Neural cell (in vitro differentiated cells): ENCODE data around the gene MRPL9. TPM values are rescaled to one million over a fixed set of nuclear protein-coding genes. Genes with fewer than 3 reads are reported as not detected.

Experiments
- H2AFZ ChIP-seq: fragments of 200-600, 300-800 bp; sonication (generic), shearing (Covaris generic); 2 replicates; pipeline ENCODE4 v1.6.0; 2014; ENCODE audit warnings: low read depth, mild to moderate bottlenecking, antibody characterized with exemption, low read length, moderate library complexity
- H3F3A ChIP-seq: fragments of 200-600 bp; shearing (Covaris generic); 2 replicates; pipeline ENCODE4 v1.6.1; 2016; ENCODE audit warnings: mild to moderate bottlenecking, moderate library complexity, mixed read lengths, antibody characterized with exemption, low read length; ENCODE audit not compliant: insufficient read depth, poor library complexity, severe bottlenecking
- H3K27ac ChIP-seq: fragments of 200-600, 300-800 bp; sonication (generic), shearing (Covaris generic); 2 replicates; pipeline ENCODE4 v1.5.1; 2014; ENCODE audit warnings: mild to moderate bottlenecking, low read length, moderate library complexity
- H3K27me3 ChIP-seq: fragments of 300-800, 200-600 bp; sonication (generic), shearing (Covaris generic); 2 replicates; pipeline ENCODE4 v1.6.0; 2014; ENCODE audit warnings: mild to moderate bottlenecking, low read depth, low read length, moderate library complexity; ENCODE audit not compliant: insufficient read depth
- H3K36me3 ChIP-seq: fragments of 300-800, 200-600 bp; sonication (generic), shearing (Covaris generic); 2 replicates; pipeline ENCODE4 v1.5.1; 2014; ENCODE audit warnings: mild to moderate bottlenecking, antibody characterized with exemption, low read length, moderate library complexity; ENCODE audit not compliant: insufficient read depth
- H3K4me2 ChIP-seq: fragments of 300-800, 200-600 bp; sonication (generic), shearing (Covaris generic); 2 replicates; pipeline ENCODE4 v1.6.0; 2014; ENCODE audit warnings: mild to moderate bottlenecking, low read length
- H3K4me3 ChIP-seq: fragments of 300-800, 200-600 bp; sonication (generic), shearing (Covaris generic); 2 replicates; pipeline ENCODE4 v1.5.1; 2014; ENCODE audit warnings: mild to moderate bottlenecking, low read length, moderate library complexity
- H3K79me2 ChIP-seq: fragments of 200-600 bp; shearing (Covaris generic); replicated peaks from 2 replicates; pipeline ENCODE4 v1.6.0; 2014; ENCODE audit warnings: mild to moderate bottlenecking, low read length, moderate library complexity; ENCODE audit not compliant: insufficient read depth
- H3K9ac ChIP-seq: fragments of 300-800, 200-600 bp; sonication (generic), shearing (Covaris generic); 2 replicates; pipeline ENCODE4 v1.6.1; 2016; ENCODE audit warnings: mild to moderate bottlenecking, low read length, mixed read lengths
- H3K9me2 ChIP-seq: fragments of 200-600 bp; shearing (Covaris generic); 2 replicates; pipeline ENCODE4 v1.6.1; 2016; ENCODE audit warnings: mild to moderate bottlenecking, low read length, mixed read lengths; ENCODE audit not compliant: insufficient read depth
- H3K9me3 ChIP-seq: fragments of 200-600, 300-800 bp; sonication (generic), shearing (Covaris generic); 2 replicates; pipeline ENCODE4 v1.6.1; 2016; ENCODE audit warnings: mild to moderate bottlenecking, mixed run types, low read length, moderate library complexity, mixed read lengths
- H4K20me1 ChIP-seq: fragments of 200-600 bp; shearing (Covaris generic); 2 replicates; pipeline ENCODE4 v1.6.1; 2016; ENCODE audit warnings: mild to moderate bottlenecking, mixed run types; ENCODE audit not compliant: insufficient read depth
- EP300 ChIP-seq: fragments of 450-650 bp; conservative IDR thresholded peaks from 2 replicates; pipeline ENCODE4 v1.6.1; 2014; ENCODE audit warnings: antibody characterized with exemption, mild to moderate bottlenecking, moderate library complexity; ENCODE audit not compliant: poor library complexity, severe bottlenecking
- EZH2 ChIP-seq: fragments of 200-600, 300-800 bp; shearing (Covaris generic), sonication (generic); IDR thresholded peaks from 2 replicates; pipeline ENCODE4 v1.6.1; 2014; ENCODE audit warnings: antibody characterized with exemption, low read length, borderline replicate concordance, mild to moderate bottlenecking; ENCODE audit not compliant: insufficient read depth, poor library complexity, severe bottlenecking
- MXI1 ChIP-seq: fragments of 450-650 bp; conservative IDR thresholded peaks from 2 replicates; pipeline ENCODE4 v1.6.1; 2014; ENCODE audit warnings: antibody characterized with exemption, mild to moderate bottlenecking; ENCODE audit not compliant: poor library complexity, severe bottlenecking
- POLR2AphosphoS5 ChIP-seq: IDR thresholded peaks from 2 replicates; pipeline ENCODE4 v1.6.1; 2012
- RAD21 ChIP-seq: fragments of 450-650 bp; conservative IDR thresholded peaks from 2 replicates; pipeline ENCODE4 v1.6.1; 2014; ENCODE audit warnings: antibody characterized with exemption, mild to moderate bottlenecking, moderate library complexity
- SMC3 ChIP-seq: fragments of 450-650 bp; conservative IDR thresholded peaks from 2 replicates; pipeline ENCODE4 v1.6.1; 2014; ENCODE audit warnings: antibody characterized with exemption, mild to moderate bottlenecking, moderate library complexity; ENCODE audit not compliant: poor library complexity
- TAF1 ChIP-seq: IDR thresholded peaks from 2 replicates; pipeline ENCODE4 v1.6.1; 2012; ENCODE audit warnings: low read depth
- polyA plus RNA-seq: library from polyadenylated mRNA; depleted of rRNA; stranded (reverse); fragments of >200 nt; gene quantifications from 2 replicates; pipeline ENCODE4 v1.2.3, GENCODE V29; 2014
- TF ChIP-seq, protein P1 (sequence below): fragments of 450-650 bp; IDR thresholded peaks from 2 replicates; pipeline ENCODE4 v1.5.1; 2014; ENCODE audit warnings: antibody characterized with exemption, mild to moderate bottlenecking, moderate library complexity; ENCODE audit not compliant: poor library complexity, severe bottlenecking
- TF ChIP-seq, protein P2 (sequence below): IDR thresholded peaks from 2 replicates; pipeline ENCODE4 v1.6.1; 2012; ENCODE audit warnings: borderline replicate concordance

The MRPL9 gene
- polyA plus RNA-seq, 1 donor from 2014 or later, result 134 TPM

DNA sequence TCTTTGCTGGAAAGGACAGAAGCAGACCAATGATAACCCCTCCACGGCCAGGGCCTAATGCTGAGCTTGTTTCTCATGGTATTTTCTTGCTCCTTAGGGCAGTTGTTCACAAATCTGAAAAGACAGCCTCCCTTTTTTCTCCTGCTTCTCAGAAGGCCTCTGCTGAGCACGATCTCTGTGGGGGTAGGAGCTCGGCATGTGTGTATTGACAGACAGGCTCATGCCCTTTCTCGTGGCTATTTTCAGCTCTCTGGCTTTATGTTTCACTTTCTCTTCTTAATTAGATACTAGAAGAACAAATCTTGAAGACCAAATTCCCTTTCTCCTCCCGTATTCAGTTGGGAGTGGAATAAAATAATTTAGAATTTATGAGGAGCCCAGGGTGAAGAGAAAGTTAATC, 42.7 kb downstream of the MRPL9 start:
- Histone ChIP-seq H3K9me2 (no peaks in the 10 kb centered on the region), H3K27ac (peak overlapping the region; percentile 45), H3F3A (no peaks in the 10 kb centered on the region), H4K20me1 (no peaks in the 10 kb centered on the region), H3K36me3 (no peaks in the 10 kb centered on the region), H3K9ac (no peak overlapping the region), H3K9me3 (no peaks in the 10 kb centered on the region), H3K4me2 (no peak overlapping the region), H3K79me2 (peaks cover 16% of the 10 kb centered on the region), H3K4me3 (peak overlapping the region; percentile 81), H2AFZ (peak overlapping the region; percentile 6), H3K27me3 (no peaks in the 10 kb centered on the region)
- no peak for TF ChIP-seq EP300

DNA sequence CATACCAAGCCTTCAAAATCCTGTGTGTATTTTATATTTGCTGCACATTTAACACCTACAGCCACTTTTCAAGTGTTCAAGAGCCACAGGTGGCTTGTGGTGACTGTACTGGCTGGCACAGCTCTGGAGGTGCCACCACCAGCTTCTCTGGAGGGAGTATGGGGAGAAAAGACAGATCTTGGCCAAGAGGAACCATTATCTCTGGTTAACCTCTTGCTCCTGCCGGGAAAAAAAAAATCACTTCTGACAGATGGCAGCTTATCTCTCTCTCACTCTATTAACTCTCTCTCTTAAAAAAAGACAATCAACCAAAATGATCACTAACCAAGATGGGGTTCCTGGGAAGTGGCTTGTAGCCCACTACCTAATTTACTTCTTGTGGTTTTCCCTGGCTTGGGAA, 43.2 kb downstream of the MRPL9 start:
- Histone ChIP-seq H3K36me3 (no peaks in the 10 kb centered on the region), H3K27ac (peak overlapping the region; percentile 45), H3K9me2 (no peaks in the 10 kb centered on the region), H3K27me3 (no peaks in the 10 kb centered on the region), H3K9me3 (no peaks in the 10 kb centered on the region), H4K20me1 (no peaks in the 10 kb centered on the region), H3K79me2 (peaks cover 20% of the 10 kb centered on the region), H3K4me3 (no peak overlapping the region), H2AFZ (no peak overlapping the region), H3F3A (no peaks in the 10 kb centered on the region), H3K4me2 (no peak overlapping the region), H3K9ac (no peak overlapping the region)
- TF ChIP-seq POLR2AphosphoS5 (no peak), EZH2 (no peak), MXI1 (no peak), RAD21 (no peak), TAF1 (no peak)
- TF ChIP-seq, protein P1, sequence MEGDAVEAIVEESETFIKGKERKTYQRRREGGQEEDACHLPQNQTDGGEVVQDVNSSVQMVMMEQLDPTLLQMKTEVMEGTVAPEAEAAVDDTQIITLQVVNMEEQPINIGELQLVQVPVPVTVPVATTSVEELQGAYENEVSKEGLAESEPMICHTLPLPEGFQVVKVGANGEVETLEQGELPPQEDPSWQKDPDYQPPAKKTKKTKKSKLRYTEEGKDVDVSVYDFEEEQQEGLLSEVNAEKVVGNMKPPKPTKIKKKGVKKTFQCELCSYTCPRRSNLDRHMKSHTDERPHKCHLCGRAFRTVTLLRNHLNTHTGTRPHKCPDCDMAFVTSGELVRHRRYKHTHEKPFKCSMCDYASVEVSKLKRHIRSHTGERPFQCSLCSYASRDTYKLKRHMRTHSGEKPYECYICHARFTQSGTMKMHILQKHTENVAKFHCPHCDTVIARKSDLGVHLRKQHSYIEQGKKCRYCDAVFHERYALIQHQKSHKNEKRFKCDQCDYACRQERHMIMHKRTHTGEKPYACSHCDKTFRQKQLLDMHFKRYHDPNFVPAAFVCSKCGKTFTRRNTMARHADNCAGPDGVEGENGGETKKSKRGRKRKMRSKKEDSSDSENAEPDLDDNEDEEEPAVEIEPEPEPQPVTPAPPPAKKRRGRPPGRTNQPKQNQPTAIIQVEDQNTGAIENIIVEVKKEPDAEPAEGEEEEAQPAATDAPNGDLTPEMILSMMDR, result no peak

DNA sequence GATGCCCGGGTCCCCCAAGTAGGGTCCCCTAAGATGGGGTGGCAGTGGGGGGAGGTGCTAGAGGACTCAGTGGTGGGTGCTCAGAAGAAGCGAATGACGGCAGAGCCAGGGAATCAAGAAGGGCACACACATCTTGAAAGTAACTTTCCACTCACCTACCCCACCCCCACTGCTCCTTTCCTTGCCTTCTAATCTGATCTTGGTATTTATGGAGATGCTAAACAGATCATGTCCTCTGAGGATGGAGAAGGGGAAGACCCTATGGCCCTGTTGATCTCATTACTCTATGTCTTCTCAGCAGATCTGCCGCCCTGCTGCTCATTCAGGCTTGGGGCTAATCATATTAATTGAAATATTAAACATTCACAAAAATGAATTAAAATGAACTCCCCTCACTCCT, 44.6 kb downstream of the MRPL9 start:
- H3K9ac ChIP-seq, result no peak overlapping the region
- no peak overlapping the region for H2AFZ ChIP-seq
- no peaks in the 10 kb centered on the region for H4K20me1 ChIP-seq
- H3F3A ChIP-seq, result peaks cover 6% of the 10 kb centered on the region
- peaks cover 34% of the 10 kb centered on the region for H3K79me2 ChIP-seq
- H3K9me3 ChIP-seq, result no peaks in the 10 kb centered on the region
- H3K27ac ChIP-seq, result peak overlapping the region; percentile 99
- H3K4me2 ChIP-seq, result no peak overlapping the region
- TF ChIP-seq EP300, result no peak
- no peak for TF ChIP-seq TAF1
- TF ChIP-seq, protein P1, result no peak
- TF ChIP-seq MXI1, result no peak
- TF ChIP-seq EZH2, result no peak
- no peak for TF ChIP-seq RAD21
- TF ChIP-seq, protein P2, sequence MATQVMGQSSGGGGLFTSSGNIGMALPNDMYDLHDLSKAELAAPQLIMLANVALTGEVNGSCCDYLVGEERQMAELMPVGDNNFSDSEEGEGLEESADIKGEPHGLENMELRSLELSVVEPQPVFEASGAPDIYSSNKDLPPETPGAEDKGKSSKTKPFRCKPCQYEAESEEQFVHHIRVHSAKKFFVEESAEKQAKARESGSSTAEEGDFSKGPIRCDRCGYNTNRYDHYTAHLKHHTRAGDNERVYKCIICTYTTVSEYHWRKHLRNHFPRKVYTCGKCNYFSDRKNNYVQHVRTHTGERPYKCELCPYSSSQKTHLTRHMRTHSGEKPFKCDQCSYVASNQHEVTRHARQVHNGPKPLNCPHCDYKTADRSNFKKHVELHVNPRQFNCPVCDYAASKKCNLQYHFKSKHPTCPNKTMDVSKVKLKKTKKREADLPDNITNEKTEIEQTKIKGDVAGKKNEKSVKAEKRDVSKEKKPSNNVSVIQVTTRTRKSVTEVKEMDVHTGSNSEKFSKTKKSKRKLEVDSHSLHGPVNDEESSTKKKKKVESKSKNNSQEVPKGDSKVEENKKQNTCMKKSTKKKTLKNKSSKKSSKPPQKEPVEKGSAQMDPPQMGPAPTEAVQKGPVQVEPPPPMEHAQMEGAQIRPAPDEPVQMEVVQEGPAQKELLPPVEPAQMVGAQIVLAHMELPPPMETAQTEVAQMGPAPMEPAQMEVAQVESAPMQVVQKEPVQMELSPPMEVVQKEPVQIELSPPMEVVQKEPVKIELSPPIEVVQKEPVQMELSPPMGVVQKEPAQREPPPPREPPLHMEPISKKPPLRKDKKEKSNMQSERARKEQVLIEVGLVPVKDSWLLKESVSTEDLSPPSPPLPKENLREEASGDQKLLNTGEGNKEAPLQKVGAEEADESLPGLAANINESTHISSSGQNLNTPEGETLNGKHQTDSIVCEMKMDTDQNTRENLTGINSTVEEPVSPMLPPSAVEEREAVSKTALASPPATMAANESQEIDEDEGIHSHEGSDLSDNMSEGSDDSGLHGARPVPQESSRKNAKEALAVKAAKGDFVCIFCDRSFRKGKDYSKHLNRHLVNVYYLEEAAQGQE, result no peak
- TF ChIP-seq POLR2AphosphoS5, result no peak
- TF ChIP-seq SMC3, result no peak
- H3K27me3 ChIP-seq, result no peaks in the 10 kb centered on the region
- no peak overlapping the region for H3K4me3 ChIP-seq
- H3K9me2 ChIP-seq, result no peaks in the 10 kb centered on the region
- peaks cover 5% of the 10 kb centered on the region for H3K36me3 ChIP-seq
